K562 (cell line): ENCODE measurements around the gene ZSWIM4. TPM values are rescaled to one million over a fixed set of nuclear protein-coding genes. Genes with fewer than 3 reads are reported as not detected.
A peak's percentile ranks its signal among the peaks of the same experiment; 100 is the strongest.

Experiments used
- ATAC-seq: fragments of 200-7000 bp; cut with Tn5 transposase; 3 replicates; pipeline ENCODE4 v1.9.1; 2020; ENCODE audit warnings: moderate library complexity
- BruUV-seq: library from RNA; stranded (reverse); fragments of 400-500 nt; replicated peaks from 2 replicates; lab custom pipeline; 2021; lab: Mats Ljungman, UMichigan
- CTCF ChIA-PET: fragments of 300-600 bp; formaldehyde crosslinking; extraction: SDS; loops from one replicate; lab custom pipeline; 2021; ENCODE audit warnings: low intra/inter-chr PET ratio; lab: Yijun Ruan, JAX
- POLR2A ChIA-PET: fragments of 300-600, 350-650 bp; sonication (Branson Sonifier 250); formaldehyde crosslinking; extraction: SDS; loops from one replicate; lab custom pipeline; 2021; ENCODE audit warnings: antibody characterized with exemption, inconsistent platforms; lab: Yijun Ruan, JAX
- DNase-seq, 4 experiments: peaks; one replicate each; pipeline versions ENCODE4 v3.0.0 to v3.0.0-alpha.2; 2011 to 2018; ENCODE audit warnings: low spot score in 3 of 4, mixed read lengths in 3 of 4; ENCODE audit errors: extremely low read depth in 1 of 4
- FAIRE-seq: peaks from 2 replicates; lab custom pipeline; 2011; peaks lifted over from hg19 to GRCh38; lab: Jason Lieb, UNC
- H2AFZ ChIP-seq: 2 replicates; pipeline ENCODE4 v1.6.0; 2011; ENCODE audit warnings: low read depth, low read length, control low read depth, inconsistent platforms
- H3K27ac ChIP-seq: fragments of 200-600 bp; 3 replicates; pipeline ENCODE4 v1.8.0; 2011; ENCODE audit warnings: low read depth, mild to moderate bottlenecking, control low read depth, inconsistent platforms, low read length, moderate library complexity, mixed read lengths; ENCODE audit errors: extremely low read depth
- H3K27me3 ChIP-seq, 2 experiments: fragments of 300-600 bp in 1 of 2; 2 replicates in 1 of 2; 3 replicates in 1 of 2; pipeline versions ENCODE4 v1.6.0 to v1.8.0; 2011; ENCODE audit warnings: inconsistent platforms in 2 of 2, low read length in 2 of 2, mild to moderate bottlenecking in 1 of 2, mixed read lengths in 1 of 2, moderate library complexity in 1 of 2; ENCODE audit not compliant: control insufficient read depth in 2 of 2, insufficient read depth in 2 of 2
- H3K36me3 ChIP-seq: fragments of 300-600 bp; 3 replicates; pipeline ENCODE4 v1.8.0; 2011; ENCODE audit warnings: mild to moderate bottlenecking, low read length, inconsistent platforms; ENCODE audit not compliant: control insufficient read depth, insufficient read depth
- H3K4me1 ChIP-seq, 2 experiments: fragments of 200-600 bp in 1 of 2; replicated peaks in 1 of 2; 2 replicates in 1 of 2; 3 replicates in 1 of 2; pipeline versions ENCODE4 v1.5.1 to v1.8.0; 2011; ENCODE audit warnings: inconsistent platforms in 2 of 2, low read length in 2 of 2, mild to moderate bottlenecking in 1 of 2, mixed read lengths in 1 of 2, moderate library complexity in 1 of 2; ENCODE audit not compliant: control insufficient read depth in 2 of 2, insufficient read depth in 2 of 2
- H3K4me2 ChIP-seq: 2 replicates; pipeline ENCODE4 v1.6.1; 2011; ENCODE audit warnings: low read length, control low read depth, inconsistent platforms, mixed read lengths; ENCODE audit not compliant: insufficient read depth
- H3K4me3 ChIP-seq: fragments of 200-600 bp; sonication (generic), shearing (Covaris generic); 2 replicates; pipeline ENCODE4 v1.5.1; 2016; ENCODE audit warnings: control low read depth, inconsistent platforms
- H3K79me2 ChIP-seq: fragments of 200-600 bp; 3 replicates; pipeline ENCODE4 v1.8.0; 2011; ENCODE audit warnings: low read length, inconsistent platforms; ENCODE audit not compliant: control insufficient read depth, insufficient read depth
- H3K9ac ChIP-seq, 2 experiments: 2 replicates each; pipeline versions ENCODE4 v1.6.0 to v1.6.1; 2011; ENCODE audit warnings: low read depth in 2 of 2, low read length in 2 of 2, control low read depth in 1 of 2, inconsistent platforms in 1 of 2, mild to moderate bottlenecking in 1 of 2, mixed read lengths in 1 of 2; ENCODE audit not compliant: insufficient read depth in 1 of 2
- H3K9me1 ChIP-seq: one replicate; pipeline ENCODE4 v1.6.0; 2011; ENCODE audit warnings: inconsistent platforms, mild to moderate bottlenecking, low read length, moderate library complexity; ENCODE audit not compliant: control insufficient read depth, insufficient read depth
- H3K9me3 ChIP-seq: replicated peaks from 2 replicates; pipeline ENCODE4 v1.5.1; 2011; ENCODE audit warnings: low read depth, low read length, inconsistent platforms; ENCODE audit not compliant: control insufficient read depth, insufficient read depth
- H4K20me1 ChIP-seq: replicated peaks from 2 replicates; pipeline ENCODE4 v1.6.1; 2011; ENCODE audit warnings: low read length, inconsistent platforms, mixed read lengths; ENCODE audit not compliant: control insufficient read depth, insufficient read depth
- BRD4 ChIP-seq: fragments of 200-600 bp; sonication (generic); IDR thresholded peaks from 2 replicates; pipeline ENCODE4 v1.6.1; 2017; ENCODE audit warnings: inconsistent platforms
- DNMT1 ChIP-seq: fragments of 450-650 bp; IDR thresholded peaks from 2 replicates; pipeline ENCODE4 v1.6.1; 2016; ENCODE audit warnings: antibody characterized with exemption, mild to moderate bottlenecking
- ESRRA ChIP-seq: fragments of 450-650 bp; IDR thresholded peaks from 2 replicates; pipeline ENCODE4 v1.6.1; 2014; ENCODE audit warnings: low read depth, mild to moderate bottlenecking, moderate library complexity, borderline replicate concordance
- GABPB1 ChIP-seq: sonication (generic); formaldehyde crosslinking; IDR thresholded peaks from 2 replicates; pipeline ENCODE4 v1.8.0; 2022; ENCODE audit warnings: mild to moderate bottlenecking, missing genetic modification reagents
- KHSRP ChIP-seq: fragments of 450-650 bp; IDR thresholded peaks from 2 replicates; pipeline ENCODE4 v1.6.1; 2017
- PCBP2 ChIP-seq: fragments of 200-400 bp; formaldehyde crosslinking; IDR thresholded peaks from 2 replicates; pipeline ENCODE4 v1.6.1; 2018; ENCODE audit warnings: low read length, low read depth, mild to moderate bottlenecking, moderate library complexity; ENCODE audit not compliant: poor library complexity, severe bottlenecking
- PPARD ChIP-seq: fragments of 250-450 bp; sonication (Bioruptor Pico); IDR thresholded peaks from 2 replicates; pipeline ENCODE4 v1.8.0; 2022; ENCODE audit warnings: inconsistent platforms, mild to moderate bottlenecking, moderate library complexity
- RBM25 ChIP-seq: fragments of 200-400 bp; formaldehyde crosslinking; IDR thresholded peaks from 2 replicates; pipeline ENCODE4 v1.6.1; 2018; ENCODE audit warnings: low read length, low read depth, moderate library complexity; ENCODE audit not compliant: severe bottlenecking
- TEAD1 ChIP-seq, 2 experiments: fragments of 450-650 bp in 1 of 2; sonication (generic) in 1 of 2; formaldehyde crosslinking; IDR thresholded peaks; 2 replicates each; pipeline versions ENCODE4 v1.4.0 to v1.8.0; 2020 to 2022; ENCODE audit warnings: mild to moderate bottlenecking in 2 of 2, missing genetic modification reagents in 1 of 2
- ZKSCAN8 ChIP-seq: fragments of 200-800 bp; sonication (Bioruptor generic); IDR thresholded peaks from 2 replicates; pipeline ENCODE4 v1.6.1; 2016; ENCODE audit warnings: missing genetic modification characterization, missing compliant biosample characterization
- ZNF134 ChIP-seq: fragments of 250-450 bp; sonication (Bioruptor Pico); conservative IDR thresholded peaks from 2 replicates; pipeline ENCODE4 v1.4.0; 2020
- ZNF316 ChIP-seq: fragments of 450-650 bp; IDR thresholded peaks from 2 replicates; pipeline ENCODE4 v1.6.1; 2016
- ZNF699 ChIP-seq: fragments of 250-450 bp; sonication (Bioruptor Pico); IDR thresholded peaks from 2 replicates; pipeline ENCODE4 v1.8.0; 2021; ENCODE audit warnings: mild to moderate bottlenecking, moderate library complexity; ENCODE audit not compliant: insufficient replicate concordance
- WGBS: fragments of 100-300 bp; shearing (Covaris generic); methylation state at CpG from one replicate; pipeline ENCODE4 v1.1.6; 2016; ENCODE audit warnings: low coverage, mixed read lengths; ENCODE audit not compliant: insufficient coverage; ENCODE audit errors: missing lambda C conversion rate; 5-methylcytosine and 5-hydroxymethylcytosine counted together
- in situ Hi-C: fragments of 300-500 bp; cut with MboI; formaldehyde crosslinking; loops from 4 replicates; pipeline ENCODE4 v1.15.0; 2018; ENCODE audit warnings: inconsistent platforms, mixed read lengths
- intact Hi-C: fragments of 100-400 bp; cut with micrococcal nuclease; formaldehyde crosslinking; loops from 2 replicates; pipeline ENCODE4 v1.14.2; 2022
- polyA plus RNA-seq, 8 experiments: library from polyadenylated mRNA; depleted of rRNA in 4 of 8; stranded (reverse) in 5 of 8; unstranded in 3 of 8; fragments of >200 nt; fragmentation: Nextera tagmentation in 2 of 8; fragmentation: Illumina TruSeq in 1 of 8; extraction: Ambion mirVana in 2 of 8; extraction: Trizol in 1 of 8; gene quantifications; 2 replicates each; pipeline versions ENCODE4 v1.2.1 to v1.2.3, GENCODE V29; 2011 to 2014; ENCODE audit warnings: inconsistent platforms in 1 of 8, missing spikeins in 1 of 8
- total RNA-seq, 7 experiments: library from RNA; depleted of rRNA in 6 of 7; stranded (reverse); fragments of >200 nt in 6 of 7; fragmentation: Illumina TruSeq in 2 of 7; extraction: Trizol in 2 of 7; gene quantifications; 2 replicates each; pipeline versions ENCODE4 v1.2.1 to v1.2.3, GENCODE V29; 2011 to 2021; ENCODE audit warnings: low replicate concordance in 1 of 7

The ZSWIM4 gene
- total and polyA plus RNA-seq, 9 of the 15 experiments (the other 6 are each of a cell fraction or from before 2014, with no cell fraction given) = 0.25 to 3.7 (median 0.79) TPM; not detected in 2

DNA sequence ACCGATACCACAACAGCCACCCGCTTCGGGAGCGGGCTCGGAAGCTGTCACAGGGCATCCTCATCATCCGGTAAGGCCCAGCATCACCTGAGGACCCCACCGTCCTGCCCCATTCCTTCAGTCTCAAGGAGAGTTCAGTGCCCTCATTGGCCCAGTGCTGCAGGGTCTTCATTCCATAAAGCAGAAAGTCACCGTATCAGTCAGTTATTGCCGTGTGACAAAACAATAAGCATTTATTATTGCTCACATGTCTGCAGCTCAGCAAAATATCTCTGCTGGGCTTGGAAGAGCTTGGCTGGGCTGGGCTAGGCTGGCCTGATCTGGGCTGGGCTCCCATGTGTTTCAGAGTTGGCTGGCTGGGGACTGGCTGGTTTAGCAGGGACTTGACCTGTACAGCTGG is 39.0 kb upstream of the ZSWIM4 start:
- CTCF ChIA-PET = no interaction called here
- POLR2A ChIA-PET = interaction anchor here (1.1 kb wide), 1 partner anchor 9 kb away, joined by 3 read pairs; a partner anchor contains a TSS
- no peak overlapping the region for H2AFZ ChIP-seq
- intact Hi-C loops (no loop called here), in situ Hi-C loops (no loop called here)
- H3K4me3 ChIP-seq = no peak overlapping the region
- WGBS = 95% methylated on average over 8 of the region's 9 CpGs
- H4K20me1 ChIP-seq = no peaks in the 10 kb centered on the region
- H3K27me3 ChIP-seq = no peaks in the 10 kb centered on the region
- peak; percentile 57; the same call in 1 of the 2 replicates for TF ChIP-seq ZKSCAN8 (CRISPR knock-in tag)
- no peak for TF ChIP-seq TEAD1 (CRISPR knock-in tag; IDR thresholded peaks at IDR 0.05)
- no peak for ATAC-seq
- no peaks in the 10 kb centered on the region for H3K9me1 ChIP-seq
- peaks cover 73% of the 10 kb centered on the region for H3K36me3 ChIP-seq
- H3K9me3 ChIP-seq = no peaks in the 10 kb centered on the region
- H3K27ac ChIP-seq = no peak overlapping the region; the same call in 2 of the 3 replicates
- no TSS peak for BruUV-seq
- H3K79me2 ChIP-seq = no peaks in the 10 kb centered on the region
- no peak overlapping the region for H3K9ac ChIP-seq
- H3K4me1 ChIP-seq = peaks cover 0 to 6% of the 10 kb centered on the region in 2 experiments; a peak in 2 of 5 replicates
- H3K4me2 ChIP-seq = no peak overlapping the region
- FAIRE-seq = no peak
- DNase-seq = no peak

GRCh38 chr19:13757805-13758772 is 37.2 kb upstream of the ZSWIM4 start:
- Histone ChIP-seq H3K4me2 (no peak overlapping the region), H3K4me3 (no peak overlapping the region), H2AFZ (no peak overlapping the region), H3K36me3 (peaks cover 75% of the 10 kb centered on the region), H4K20me1 (no peaks in the 10 kb centered on the region), H3K79me2 (peaks cover 1% of the 10 kb centered on the region; the same call in 2 of the 3 replicates), H3K9ac (no peak overlapping the region), H3K27me3 (no peaks in the 10 kb centered on the region), H3K27ac (no peak overlapping the region), H3K9me1 (no peaks in the 10 kb centered on the region), H3K9me3 (no peaks in the 10 kb centered on the region), H3K4me1 (peaks cover 0 to 16% of the 10 kb centered on the region in 2 experiments; a peak in 2 of 5 replicates)
- DNase-seq (no peak), ATAC-seq (no peak), FAIRE-seq (no peak)
- 91% methylated on average over 15 of the region's 15 CpGs for WGBS
- intact Hi-C loops (no loop called here), in situ Hi-C loops (no loop called here)
- ChIA-PET POLR2A (no interaction called here), CTCF (interaction anchor here (0.6 kb wide), 1 partner anchor 24 kb away, joined by 3 read pairs; no protein-coding TSS in a partner anchor)
- no TSS peak for BruUV-seq
- TF ChIP-seq BRD4 = no peak
- no peak for TF ChIP-seq ZNF699 (CRISPR knock-in tag)
- no peak for TF ChIP-seq DNMT1
- TF ChIP-seq ESRRA = no peak
- peak; percentile 15 for TF ChIP-seq RBM25
- no peak for TF ChIP-seq KHSRP
- TF ChIP-seq PCBP2 = no peak
- TF ChIP-seq ZNF134 (CRISPR knock-in tag) = no peak
- TF ChIP-seq GABPB1 (CRISPR knock-in tag) = no peak
- TF ChIP-seq PPARD (CRISPR knock-in tag) = no peak
- peak; percentile 52; the same call in 1 of the 2 replicates for TF ChIP-seq ZNF316
